ENCODE data around the gene GNA12. TPM values are rescaled to one million over a fixed set of nuclear protein-coding genes. Genes with fewer than 3 reads are reported as not detected.

GNA12 gene
- total RNA-seq, 4 donors from 2014 or later = 4.6 to 14.0 (median 8.9) TPM

GRCh38 chr7:2806571-2806970 is 37.5 kb downstream of the GNA12 start:
- 95 to 98% methylated on average over 5 of the region's 5 CpGs for WGBS, 2 donors
- intact Hi-C loops (cut with DNase I; ENCODE audit: low total_unique reads) = no loop called here
- TF ChIP-seq CTCF (IDR thresholded peaks at IDR 0.05) (no peak), POLR2A (IDR thresholded peaks at IDR 0.05) (no peak)
- H3K4me3 ChIP-seq (ENCODE audit: low read depth, poor library complexity, severe bottlenecking) = no peak overlapping the region
- no peak for DNase-seq (ENCODE audit: low spot score in 2 of 2)

DNA sequence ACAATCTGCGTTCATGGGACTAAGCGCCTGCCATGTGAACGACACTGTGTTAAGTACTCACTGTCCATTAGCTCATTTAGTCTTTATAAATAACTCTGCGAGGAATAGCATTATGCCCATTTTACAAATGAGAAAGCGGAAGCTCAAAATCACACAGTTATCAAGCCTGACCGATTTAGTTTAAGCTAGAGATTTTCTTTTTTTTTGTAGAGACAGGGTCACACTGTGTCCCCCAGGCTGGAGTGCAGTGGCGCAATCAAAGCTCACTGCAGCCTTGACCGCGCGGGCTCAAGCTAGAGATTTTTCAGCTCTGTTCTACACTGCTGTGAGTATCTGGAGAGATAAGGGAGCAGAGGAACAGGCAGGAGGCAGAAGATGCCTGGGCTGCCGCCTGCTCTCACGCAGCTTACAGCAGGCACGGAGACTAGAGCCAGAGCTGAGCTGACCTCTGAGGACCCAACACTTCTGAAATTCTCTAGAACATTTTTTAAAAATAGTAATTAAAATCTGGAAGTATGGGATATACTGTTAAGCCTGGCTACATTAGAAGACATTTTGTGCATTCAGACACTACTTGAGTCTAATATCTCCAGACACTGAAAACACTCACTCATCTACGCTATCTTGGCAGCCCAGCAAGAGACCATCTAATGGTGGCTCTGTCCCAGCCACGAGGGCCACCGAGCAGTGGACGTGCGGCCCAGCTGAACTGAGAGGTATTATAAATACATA is 38.7 kb downstream of the GNA12 start:
- 96% methylated on average over 18 of the region's 18 CpGs for WGBS, 2 donors
- no peak for TF ChIP-seq CTCF (IDR thresholded peaks at IDR 0.05)
- DNase-seq (ENCODE audit: low spot score in 2 of 2) = peak in 1 of 2 donors; percentile 48
- H3K4me3 ChIP-seq (ENCODE audit: low read depth, poor library complexity, severe bottlenecking) = no peak overlapping the region
- intact Hi-C loops (cut with DNase I; ENCODE audit: low total_unique reads) = no loop called here

GRCh38 chr7:2804227-2804763 is 39.8 kb downstream of the GNA12 start:
- 92 to 99% methylated on average over 6 of the region's 6 CpGs for WGBS, 2 donors
- no peak for TF ChIP-seq POLR2A (IDR thresholded peaks at IDR 0.05)
- TF ChIP-seq CTCF (IDR thresholded peaks at IDR 0.05) = no peak
- peak in 1 of 2 donors; percentile 34 for DNase-seq (ENCODE audit: low spot score in 2 of 2)
- H3K4me3 ChIP-seq (ENCODE audit: low read depth, poor library complexity, severe bottlenecking) = no peak overlapping the region
- intact Hi-C loops (cut with DNase I; ENCODE audit: low total_unique reads) = no loop called here

DNA sequence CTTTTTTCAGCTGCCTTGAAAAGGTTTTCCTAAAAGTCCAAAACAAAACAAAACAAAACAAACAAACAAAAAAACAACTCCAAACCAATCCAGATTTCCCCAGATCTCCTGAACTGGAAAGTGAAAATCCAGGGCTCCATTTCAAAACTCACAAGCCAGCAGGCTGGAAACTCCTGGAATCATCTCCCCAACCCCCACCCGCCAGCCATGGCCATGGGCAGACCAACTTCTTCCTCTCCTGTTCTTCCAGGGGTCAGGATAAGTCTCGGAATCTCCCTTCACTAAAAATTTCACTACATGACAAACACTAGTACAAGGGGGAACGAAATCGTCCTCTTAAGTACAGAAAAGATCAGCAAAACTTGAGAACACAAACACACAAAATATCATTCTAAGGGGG is 40.4 kb downstream of the GNA12 start:
- no peak overlapping the region for H3K4me3 ChIP-seq (ENCODE audit: low read depth, poor library complexity, severe bottlenecking)
- intact Hi-C loops (cut with DNase I; ENCODE audit: low total_unique reads) = no loop called here
- WGBS, 2 donors = 89 to 92% methylated on average over 4 of the region's 4 CpGs
- TF ChIP-seq POLR2A (IDR thresholded peaks at IDR 0.05) = no peak
- peak in 1 of 2 donors; percentile 20 for DNase-seq (ENCODE audit: low spot score in 2 of 2)

DNA sequence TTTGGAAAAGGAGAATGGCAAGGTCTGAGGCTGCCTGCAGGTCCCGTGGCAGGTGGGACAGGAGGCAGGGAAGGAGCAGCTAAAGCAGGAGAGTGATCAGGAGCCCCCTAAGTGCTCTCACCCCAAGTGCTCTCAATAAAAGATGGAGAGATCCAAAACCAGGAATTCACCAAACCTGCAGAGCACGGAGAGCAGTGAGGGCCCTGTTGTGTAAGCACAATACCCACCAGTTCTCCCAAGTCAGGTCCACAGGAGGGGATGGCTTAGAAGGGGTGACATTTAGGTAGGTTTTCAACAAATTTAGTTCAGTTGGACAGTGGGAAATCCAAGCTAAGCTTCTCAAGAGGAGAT is 40.8 kb downstream of the GNA12 start:
- DNase-seq (ENCODE audit: low spot score in 2 of 2) = no peak
- 78 to 88% methylated on average over 2 of the region's 2 CpGs for WGBS, 2 donors
- no peak for TF ChIP-seq POLR2A (IDR thresholded peaks at IDR 0.05)
- no peak for TF ChIP-seq CTCF (IDR thresholded peaks at IDR 0.05)
- intact Hi-C loops (cut with DNase I; ENCODE audit: low total_unique reads) = no loop called here
- no peak overlapping the region for H3K4me3 ChIP-seq (ENCODE audit: low read depth, poor library complexity, severe bottlenecking)

DNA sequence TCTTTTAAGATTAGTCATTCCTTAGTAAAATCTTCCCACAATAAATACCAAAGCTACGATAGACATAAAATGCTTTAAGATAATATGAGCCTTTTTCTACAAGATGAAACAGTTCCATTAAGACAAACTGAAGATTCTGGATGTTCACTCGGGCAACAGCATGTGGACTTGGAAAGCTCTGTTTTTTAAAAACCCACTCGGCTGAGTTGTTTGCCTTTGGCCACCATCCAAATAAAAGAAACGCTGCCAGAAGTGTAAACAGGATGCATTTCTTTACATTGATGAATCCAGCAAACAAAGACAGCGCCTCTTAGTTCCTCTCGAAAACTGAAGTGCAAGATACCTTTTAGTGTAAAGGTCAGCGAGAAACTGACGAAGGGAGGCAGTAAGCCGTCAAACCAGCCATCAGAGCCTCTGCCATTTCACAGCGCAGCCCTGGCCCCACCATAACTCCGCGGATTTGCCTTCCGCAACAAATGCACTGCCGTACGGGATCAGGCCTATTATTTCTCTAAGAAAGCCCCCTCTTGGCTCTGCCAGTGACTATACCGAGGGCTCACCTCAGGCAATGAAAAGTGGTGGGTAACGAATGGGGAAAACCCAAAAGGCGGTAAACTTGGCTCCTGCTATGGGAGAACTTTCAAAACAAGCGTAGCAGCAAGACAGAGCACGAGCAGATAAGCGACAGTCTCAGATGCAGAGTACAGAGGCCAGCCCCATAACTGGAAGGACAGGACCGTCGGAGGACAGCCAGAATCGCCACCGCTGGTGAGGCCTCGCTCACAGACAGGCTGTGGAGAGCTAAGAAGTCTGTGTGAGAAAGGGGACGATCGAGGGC is 41.4 kb downstream of the GNA12 start:
- WGBS, 2 donors = 36 to 53% methylated on average over 28 of the region's 28 CpGs

More for the DNA sequence above, 41.4 kb downstream of the GNA12 start:
- TF ChIP-seq CTCF (IDR thresholded peaks at IDR 0.05) = no peak
- TF ChIP-seq POLR2A (IDR thresholded peaks at IDR 0.05) = no peak
- no peak overlapping the region for H3K4me3 ChIP-seq (ENCODE audit: low read depth, poor library complexity, severe bottlenecking)
- DNase-seq (ENCODE audit: low spot score in 2 of 2) = peak in 1 of 2 donors; percentile 80
- intact Hi-C loops (cut with DNase I; ENCODE audit: low total_unique reads) = no loop called here

All from lower leg skin (tissue), 4 donors.